NCI-H1930 (cell line): ENCODE results near the gene PLEKHD1.
"Not testable (repeated sequence)": the region's sequence is repeated elsewhere in the genome, so short reads cannot be mapped to it uniquely, and the experiment has no call there.

Source experiments
- DNase-seq, 2 experiments: peaks; one replicate each; lab custom pipeline; 2025; lab: John Stamatoyannopoulos, UW

PLEKHD1 gene

GRCh38 chr14:69484444-69485314, at the start of gene PLEKHD1:
PLEKHD1 (plus strand) TSS chr14:69484728; CDS start chr14:69484966, 238 bp downstream.
- DNase-seq: peak; percentile 15 to 28

- DNase-seq: no peak
These were observed 44.8 kb upstream of the PLEKHD1 start for GRCh38 chr14:69439521-69440270.

GRCh38 chr14:69441948-69442347, 42.6 kb upstream of the PLEKHD1 start:
- no peak for DNase-seq

GRCh38 chr14:69443296-69443805, 41.2 kb upstream of the PLEKHD1 start:
- no peak for DNase-seq

GRCh38 chr14:69449216-69449615, 35.3 kb upstream of the PLEKHD1 start:
- DNase-seq: no peak

GRCh38 chr14:69451941-69452340, 32.6 kb upstream of the PLEKHD1 start:
- no peak for DNase-seq

- DNase-seq: no peak
These were observed 26.2 kb upstream of the PLEKHD1 start for GRCh38 chr14:69458350-69458749.

- DNase-seq: no peak
These were observed 25.4 kb upstream of the PLEKHD1 start for GRCh38 chr14:69459122-69459521.

- DNase-seq: peak; percentile 32 to 60
These were observed 24.3 kb upstream of the PLEKHD1 start for GRCh38 chr14:69460093-69460701.

GRCh38 chr14:69464379-69464778, 20.1 kb upstream of the PLEKHD1 start:
- no peak for DNase-seq

- DNase-seq: no peak
These were observed 19.7 kb upstream of the PLEKHD1 start for GRCh38 chr14:69464829-69465228.

- no peak for DNase-seq
These were observed 15.6 kb upstream of the PLEKHD1 start for GRCh38 chr14:69468949-69469348.

- no peak for DNase-seq
These were observed 13.1 kb upstream of the PLEKHD1 start for GRCh38 chr14:69471436-69471835.

GRCh38 chr14:69471916-69472315, 12.6 kb upstream of the PLEKHD1 start:
- DNase-seq: no peak

- no peak for DNase-seq
These were observed 11.3 kb upstream of the PLEKHD1 start for GRCh38 chr14:69473260-69473659.

- DNase-seq: no peak
These were observed 10.6 kb upstream of the PLEKHD1 start for GRCh38 chr14:69473946-69474345.

- DNase-seq: peak in 1 of 2 experiments; percentile 5
These were observed 9.2 kb upstream of the PLEKHD1 start for GRCh38 chr14:69475194-69475818.

- DNase-seq: not testable (repeated sequence)
These were observed 7.6 kb upstream of the PLEKHD1 start for GRCh38 chr14:69476824-69477450.

GRCh38 chr14:69478055-69478454, 6.5 kb upstream of the PLEKHD1 start:
- DNase-seq: not testable (repeated sequence)

- DNase-seq: no peak
These were observed 4.8 kb upstream of the PLEKHD1 start for GRCh38 chr14:69479696-69480095.

GRCh38 chr14:69480136-69480535, 4.4 kb upstream of the PLEKHD1 start:
- no peak for DNase-seq
